Stimulated activated CD4-positive, alpha-beta T cell treated with anti-CD3 and anti-CD28 coated beads, Interleukin-4, amount 100 ng/mL, for 1 hour (primary cell): Measurements from ENCODE around the gene DGCR2.
"Not testable (repeated sequence)": the region's sequence is repeated elsewhere in the genome, so short reads cannot be mapped to it uniquely, and the experiment has no call there.

Experiments used
- DNase-seq: peaks from one replicate; pipeline ENCODE4 v3.0.0-alpha.2; 2020

DGCR2 gene

GRCh38 chr22:19107730-19108074 is 14.5 kb downstream of the DGCR2 start:
- no peak for DNase-seq

- no peak for DNase-seq
Observed at GRCh38 chr22:19106886-19107729, 15.1 kb downstream of the DGCR2 start.

- DNase-seq: peak; percentile 50
Observed at GRCh38 chr22:19105867-19106802, 16.1 kb downstream of the DGCR2 start.

- no peak for DNase-seq
Observed at GRCh38 chr22:19105456-19105855, 16.8 kb downstream of the DGCR2 start.

- DNase-seq: no peak
Observed at GRCh38 chr22:19103880-19104821, 18.1 kb downstream of the DGCR2 start.

GRCh38 chr22:19098157-19098556 is 24.1 kb downstream of the DGCR2 start:
- no peak for DNase-seq

- no peak for DNase-seq
Observed at GRCh38 chr22:19097518-19097917, 24.7 kb downstream of the DGCR2 start.

GRCh38 chr22:19096555-19096954 is 25.7 kb downstream of the DGCR2 start:
- DNase-seq: no peak

GRCh38 chr22:19094393-19094997 is 27.7 kb downstream of the DGCR2 start:
- no peak for DNase-seq

GRCh38 chr22:19092725-19093124 is 29.5 kb downstream of the DGCR2 start:
- no peak for DNase-seq

- DNase-seq: no peak
Observed at GRCh38 chr22:19090586-19091127, 31.6 kb downstream of the DGCR2 start.

GRCh38 chr22:19090183-19090582 is 32.0 kb downstream of the DGCR2 start:
- no peak for DNase-seq

GRCh38 chr22:19088866-19089595 is 33.2 kb downstream of the DGCR2 start:
- no peak for DNase-seq

GRCh38 chr22:19086896-19087295 is 35.3 kb downstream of the DGCR2 start:
- no peak for DNase-seq

- DNase-seq: no peak
Observed at GRCh38 chr22:19086417-19086816, 35.8 kb downstream of the DGCR2 start.

- no peak for DNase-seq
Observed at GRCh38 chr22:19085233-19085718, 36.9 kb downstream of the DGCR2 start.

GRCh38 chr22:19084586-19084985 is 37.6 kb downstream of the DGCR2 start:
- not testable (repeated sequence) for DNase-seq

- not testable (repeated sequence) for DNase-seq
Observed at GRCh38 chr22:19084126-19084525, 38.1 kb downstream of the DGCR2 start.

- no peak for DNase-seq
Observed at GRCh38 chr22:19082793-19083192, 39.4 kb downstream of the DGCR2 start.

- no peak for DNase-seq
Observed at GRCh38 chr22:19082101-19082500, 40.1 kb downstream of the DGCR2 start.

- no peak for DNase-seq
Observed at GRCh38 chr22:19081351-19081750, 40.9 kb downstream of the DGCR2 start.
